Measurements from ENCODE around the gene CDC37L1.
A peak's percentile ranks its signal among the peaks of the same experiment; 100 is the strongest.

CDC37L1 gene

DNA sequence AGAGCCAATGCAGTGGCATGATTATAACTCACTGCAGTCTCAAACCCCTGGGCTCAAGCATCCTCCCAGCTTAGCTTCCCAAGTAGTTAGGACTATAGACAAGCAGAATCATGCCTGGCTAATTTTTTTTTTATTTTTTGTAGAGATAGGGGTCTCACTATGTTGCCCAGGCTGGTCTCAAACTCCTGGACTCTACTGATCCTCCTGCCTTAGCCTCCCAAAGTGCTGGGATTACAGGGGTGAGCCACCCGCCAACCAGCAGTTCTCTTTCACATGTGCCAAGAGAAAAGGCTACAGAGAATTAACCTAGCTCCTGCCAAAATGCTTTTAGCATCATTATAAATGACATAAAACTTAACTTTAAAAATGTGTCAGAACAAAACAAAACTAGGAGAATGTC lies 53.5 kb downstream of the CDC37L1 start:
- no peaks in the 10 kb centered on the region for H3K27me3 ChIP-seq (ENCODE audit: control insufficient read depth, insufficient read depth, low read length, poor library complexity, severe bottlenecking)
- H3K4me3 ChIP-seq (ENCODE audit: insufficient read depth, low read depth, low read length): no peak overlapping the region
- no peaks in the 10 kb centered on the region for H3K36me3 ChIP-seq (ENCODE audit: control insufficient read depth, insufficient read depth, low read length)
- H3K9me3 ChIP-seq (ENCODE audit: control insufficient read depth, low read length): no peaks in the 10 kb centered on the region
- 86 to 94% methylated on average over 1 of the region's 1 CpG for WGBS, 2 experiments
- no peak overlapping the region for H3K27ac ChIP-seq (ENCODE audit: insufficient read depth, low read depth, low read length, poor library complexity, severe bottlenecking)
- no peaks in the 10 kb centered on the region for H3K4me1 ChIP-seq (ENCODE audit: control insufficient read depth, insufficient read depth, low read length)

DNA sequence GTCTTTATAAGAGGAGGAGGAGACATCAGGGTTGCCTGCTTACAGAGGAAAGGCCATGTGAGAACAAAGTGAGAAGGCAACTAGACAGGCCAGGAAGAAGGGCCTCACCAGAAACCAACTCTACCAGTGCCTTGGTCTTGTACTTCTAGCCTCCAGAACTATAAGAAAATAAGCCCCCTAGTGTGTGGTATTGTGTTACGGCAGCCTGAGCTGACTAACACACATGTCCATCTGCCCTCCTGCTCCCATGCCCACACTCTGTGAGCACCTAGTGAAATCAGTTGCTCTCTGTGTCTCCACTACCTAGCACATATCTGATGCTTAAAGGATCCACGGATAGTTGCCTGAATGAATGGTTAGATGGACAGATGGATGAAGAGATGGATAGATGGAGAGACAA lies 54.8 kb downstream of the CDC37L1 start:
- no peak overlapping the region for H3K27ac ChIP-seq (ENCODE audit: insufficient read depth, low read depth, low read length, poor library complexity, severe bottlenecking)
- no peaks in the 10 kb centered on the region for H3K9me3 ChIP-seq (ENCODE audit: control insufficient read depth, low read length)
- WGBS, 2 experiments: 100% methylated on average over 2 of the region's 2 CpGs
- H3K4me1 ChIP-seq (ENCODE audit: control insufficient read depth, insufficient read depth, low read length): no peaks in the 10 kb centered on the region
- no peaks in the 10 kb centered on the region for H3K27me3 ChIP-seq (ENCODE audit: control insufficient read depth, insufficient read depth, low read length, poor library complexity, severe bottlenecking)
- no peak overlapping the region for H3K4me3 ChIP-seq (ENCODE audit: insufficient read depth, low read depth, low read length)
- H3K36me3 ChIP-seq (ENCODE audit: control insufficient read depth, insufficient read depth, low read length): no peaks in the 10 kb centered on the region

DNA sequence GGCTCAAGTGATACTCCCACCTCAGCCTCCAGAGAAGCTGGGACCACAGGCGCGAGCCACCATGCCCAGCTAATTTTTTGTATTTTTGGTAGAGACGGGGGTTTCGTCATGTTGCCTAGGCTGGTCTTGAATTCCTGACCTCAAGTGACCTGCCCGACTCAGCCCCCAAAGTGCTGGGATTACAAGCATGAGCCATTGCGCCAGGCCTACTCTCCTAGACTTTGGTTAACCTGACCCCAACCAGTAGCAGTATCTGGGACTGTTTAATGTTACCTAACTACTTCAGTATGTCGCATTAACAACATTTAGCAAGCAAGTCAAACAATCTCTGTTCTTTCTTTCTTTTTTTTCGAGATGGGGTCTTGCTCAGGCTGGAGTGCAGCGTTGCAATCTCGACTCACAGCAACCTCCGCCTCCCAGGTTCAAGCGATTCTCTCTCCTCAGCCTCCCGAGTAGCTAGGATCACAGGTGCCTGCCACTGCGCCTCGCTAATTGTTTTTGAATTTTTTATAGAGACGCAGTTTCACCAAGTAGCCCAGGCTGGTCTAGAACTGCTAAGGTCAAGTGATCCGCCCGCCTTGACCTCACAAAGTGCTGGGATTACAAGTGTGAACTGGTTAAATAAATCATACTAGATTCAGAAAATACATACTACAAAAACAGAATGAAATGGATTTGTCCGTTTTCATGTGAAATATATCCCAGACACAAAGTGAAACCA lies 59.7 kb downstream of the CDC37L1 start:
- no peak overlapping the region for H3K27ac ChIP-seq (ENCODE audit: insufficient read depth, low read depth, low read length, poor library complexity, severe bottlenecking)

DNA sequence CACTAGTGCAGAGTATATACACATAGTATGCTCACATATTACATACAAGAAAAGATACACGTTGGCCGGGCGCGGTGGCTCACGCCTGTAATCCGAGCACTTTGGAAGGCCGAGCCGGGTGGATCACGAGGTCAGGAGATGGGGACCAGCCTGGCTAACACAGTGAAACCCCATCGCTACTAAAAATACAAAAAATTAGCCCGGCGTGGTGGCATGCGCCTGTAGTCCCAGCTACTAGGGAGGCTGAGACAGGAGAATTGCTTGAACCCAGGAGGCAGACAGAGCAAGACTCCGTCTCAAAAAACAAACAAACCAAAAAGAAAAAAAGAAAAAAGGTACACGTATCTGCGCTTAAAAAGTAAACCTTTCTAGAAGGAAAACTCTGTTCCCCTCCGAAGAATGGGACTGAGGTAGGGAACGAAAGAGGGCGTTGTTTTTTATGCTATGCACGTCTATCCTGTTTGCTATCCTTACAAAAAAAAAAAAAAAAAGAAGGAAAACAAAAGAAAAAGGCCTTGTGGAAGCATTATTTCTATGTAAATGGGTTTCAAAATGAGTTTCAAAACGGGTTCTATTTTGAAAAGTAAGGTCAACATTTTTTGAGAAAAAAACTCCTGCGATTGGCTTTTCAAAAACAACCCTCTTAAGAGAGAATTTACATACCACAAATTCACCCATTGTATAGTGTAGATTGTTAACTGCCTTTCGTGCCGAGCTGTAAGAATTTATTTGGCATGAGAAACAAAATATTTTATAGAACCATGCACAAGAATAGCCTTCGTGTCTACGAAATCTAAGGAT lies 60.4 kb downstream of the CDC37L1 start:
- peaks cover 7% of the 10 kb centered on the region for H3K27me3 ChIP-seq (ENCODE audit: control insufficient read depth, insufficient read depth, low read length, poor library complexity, severe bottlenecking)
- H3K36me3 ChIP-seq (ENCODE audit: control insufficient read depth, insufficient read depth, low read length): no peaks in the 10 kb centered on the region
- 46 to 51% methylated on average over 18 to 23 of the region's 26 CpGs for WGBS, 2 experiments
- H3K9me3 ChIP-seq (ENCODE audit: control insufficient read depth, low read length): no peaks in the 10 kb centered on the region
- peak overlapping the region; percentile 62 for H3K4me3 ChIP-seq (ENCODE audit: insufficient read depth, low read depth, low read length)
- H3K27ac ChIP-seq (ENCODE audit: insufficient read depth, low read depth, low read length, poor library complexity, severe bottlenecking): no peak overlapping the region
- H3K4me1 ChIP-seq (ENCODE audit: control insufficient read depth, insufficient read depth, low read length): no peaks in the 10 kb centered on the region

More for the DNA sequence above, 59.7 kb downstream of the CDC37L1 start:
- H3K4me3 ChIP-seq (ENCODE audit: insufficient read depth, low read depth, low read length): no peak overlapping the region
- 90% methylated on average over 19 of the region's 19 CpGs for WGBS, 2 experiments
- H3K36me3 ChIP-seq (ENCODE audit: control insufficient read depth, insufficient read depth, low read length): no peaks in the 10 kb centered on the region
- H3K27me3 ChIP-seq (ENCODE audit: control insufficient read depth, insufficient read depth, low read length, poor library complexity, severe bottlenecking): peaks cover 7% of the 10 kb centered on the region
- H3K9me3 ChIP-seq (ENCODE audit: control insufficient read depth, low read length): no peaks in the 10 kb centered on the region
- H3K4me1 ChIP-seq (ENCODE audit: control insufficient read depth, insufficient read depth, low read length): no peaks in the 10 kb centered on the region

DNA sequence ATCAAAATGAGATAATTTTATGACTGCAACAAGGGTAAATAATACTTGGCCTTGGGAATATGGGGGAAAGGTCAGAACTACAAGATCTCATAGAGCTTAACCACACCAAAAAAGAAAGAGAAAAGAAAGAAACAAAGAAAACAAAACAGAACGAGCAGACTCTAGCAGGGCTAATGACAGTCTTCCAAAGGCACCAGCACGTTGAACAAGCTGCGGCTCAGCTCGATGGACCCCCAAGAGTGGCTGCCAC lies 60.9 kb downstream of the CDC37L1 start:
- Histone ChIP-seq H3K9me3 (ENCODE audit: control insufficient read depth, low read length) (no peaks in the 10 kb centered on the region), H3K27me3 (ENCODE audit: control insufficient read depth, insufficient read depth, low read length, poor library complexity, severe bottlenecking) (peaks cover 7% of the 10 kb centered on the region), H3K27ac (ENCODE audit: insufficient read depth, low read depth, low read length, poor library complexity, severe bottlenecking) (no peak overlapping the region), H3K4me3 (ENCODE audit: insufficient read depth, low read depth, low read length) (peak overlapping the region; percentile 62), H3K4me1 (ENCODE audit: control insufficient read depth, insufficient read depth, low read length) (no peaks in the 10 kb centered on the region), H3K36me3 (ENCODE audit: control insufficient read depth, insufficient read depth, low read length) (no peaks in the 10 kb centered on the region)
- 0 to 1% methylated on average over 4 of the region's 4 CpGs for WGBS, 2 experiments

DNA sequence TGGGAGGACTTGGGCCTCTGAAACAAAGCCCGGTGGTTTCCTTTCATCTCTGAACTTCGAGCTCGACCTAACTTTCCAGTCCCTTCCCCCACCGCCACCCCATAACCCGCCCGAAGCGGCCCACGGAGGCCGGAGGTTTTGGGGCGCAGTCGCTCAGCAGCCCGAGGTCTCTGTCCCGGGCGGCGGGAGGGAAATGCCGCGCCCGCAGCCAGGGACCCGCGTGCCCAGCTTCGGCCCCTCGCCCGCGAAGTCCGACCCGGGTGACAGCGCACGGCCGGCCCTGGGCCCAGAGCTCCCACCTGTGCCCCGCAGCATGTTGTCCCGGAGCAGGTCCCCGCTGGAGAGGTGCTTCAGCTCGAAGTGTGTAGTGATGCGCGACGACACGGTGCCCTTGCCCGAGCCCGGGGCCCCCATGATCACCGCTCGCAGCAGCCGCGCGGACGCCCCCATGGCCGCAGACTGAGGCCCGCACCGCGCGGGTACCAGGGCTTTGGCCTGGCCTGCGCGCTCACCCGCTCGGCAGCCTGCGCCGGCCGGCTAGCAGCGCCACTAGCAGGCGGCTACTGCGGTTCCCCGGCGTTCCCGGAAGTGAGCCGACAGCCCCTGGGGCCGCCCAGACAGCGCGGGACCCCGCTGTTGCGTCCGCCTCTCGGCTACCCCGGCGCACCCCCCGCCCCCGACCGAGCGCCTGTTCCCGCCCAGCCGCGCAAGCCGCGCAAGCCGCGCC lies 61.4 kb downstream of the CDC37L1 start, which contains the start of gene AK3:
AK3 (minus strand) TSS at position 565 of the 727 bp plus-strand sequence; CDS start at position 450, 115 bp downstream.
- Histone ChIP-seq H3K36me3 (ENCODE audit: control insufficient read depth, insufficient read depth, low read length) (no peaks in the 10 kb centered on the region), H3K9me3 (ENCODE audit: control insufficient read depth, low read length) (no peaks in the 10 kb centered on the region), H3K4me3 (ENCODE audit: insufficient read depth, low read depth, low read length) (peak within 1 kb of the TSS; percentile 62), H3K27ac (ENCODE audit: insufficient read depth, low read depth, low read length, poor library complexity, severe bottlenecking) (peak within 1 kb of the TSS; percentile 36), H3K4me1 (ENCODE audit: control insufficient read depth, insufficient read depth, low read length) (no peaks in the 10 kb centered on the region), H3K27me3 (ENCODE audit: control insufficient read depth, insufficient read depth, low read length, poor library complexity, severe bottlenecking) (peaks cover 7% of the 10 kb centered on the region)
- WGBS, 2 experiments: 0% methylated on average over 84 of the region's 84 CpGs

DNA sequence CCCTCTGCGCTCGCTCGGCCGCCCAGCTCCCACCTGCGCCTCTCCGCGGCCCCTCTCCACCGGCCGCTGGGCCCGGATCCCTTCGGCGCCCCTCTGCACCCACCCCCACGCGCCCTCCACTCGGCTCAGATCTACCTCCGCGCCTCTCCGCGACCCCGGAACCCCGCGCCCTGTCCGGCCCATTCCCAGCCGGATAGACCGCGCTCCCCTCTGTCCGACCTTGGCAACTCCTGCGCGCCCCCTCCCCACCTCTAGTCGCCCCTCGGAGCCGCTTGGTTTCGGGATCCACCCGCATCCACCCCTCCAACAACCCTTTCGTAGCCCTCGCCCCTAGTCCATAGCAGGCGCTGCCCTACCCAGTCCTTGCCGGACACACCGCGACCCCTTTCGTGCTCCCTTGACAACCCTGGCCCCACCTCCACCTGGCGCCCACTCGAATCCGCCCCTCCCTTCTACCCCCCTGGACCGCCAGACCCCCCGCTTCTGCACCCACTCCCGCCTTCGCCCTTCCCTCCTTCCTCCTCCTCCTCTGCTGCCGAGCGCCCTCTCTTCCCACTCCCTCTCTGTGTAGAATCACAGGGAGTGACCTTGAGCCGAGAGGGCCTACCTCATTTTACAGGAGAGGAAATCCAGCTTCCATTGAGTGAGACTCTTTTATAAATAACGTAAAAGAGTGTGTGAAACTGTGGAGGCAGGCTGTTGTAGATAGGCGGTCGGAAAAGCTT lies 62.2 kb downstream of the CDC37L1 start:
- WGBS, 2 experiments: 2% methylated on average over 54 of the region's 54 CpGs
- peak overlapping the region; percentile 36 for H3K27ac ChIP-seq (ENCODE audit: insufficient read depth, low read depth, low read length, poor library complexity, severe bottlenecking)
- H3K36me3 ChIP-seq (ENCODE audit: control insufficient read depth, insufficient read depth, low read length): no peaks in the 10 kb centered on the region
- H3K9me3 ChIP-seq (ENCODE audit: control insufficient read depth, low read length): no peaks in the 10 kb centered on the region
- peaks cover 7% of the 10 kb centered on the region for H3K27me3 ChIP-seq (ENCODE audit: control insufficient read depth, insufficient read depth, low read length, poor library complexity, severe bottlenecking)
- H3K4me1 ChIP-seq (ENCODE audit: control insufficient read depth, insufficient read depth, low read length): no peaks in the 10 kb centered on the region
- H3K4me3 ChIP-seq (ENCODE audit: insufficient read depth, low read depth, low read length): peak overlapping the region; percentile 62

DNA sequence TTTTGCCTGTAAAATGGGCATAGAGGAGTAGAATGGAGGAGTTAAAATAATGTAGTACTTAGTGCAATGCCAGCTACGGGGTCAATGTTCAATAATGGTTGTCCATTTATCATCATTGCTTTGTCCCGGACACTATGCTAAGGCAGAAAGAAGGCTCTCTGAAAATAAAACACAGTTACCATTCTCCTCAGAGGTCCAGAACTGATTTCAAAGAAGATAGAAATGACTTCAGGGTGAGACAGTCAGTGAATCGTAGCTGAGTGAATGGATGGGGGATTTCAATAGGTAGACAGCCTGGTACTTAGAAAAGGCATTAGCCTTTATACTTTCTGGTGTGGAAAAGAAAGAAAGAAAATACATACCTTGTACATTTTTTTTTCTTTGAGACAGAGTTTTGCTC lies 62.9 kb downstream of the CDC37L1 start:
- Histone ChIP-seq H3K4me1 (ENCODE audit: control insufficient read depth, insufficient read depth, low read length) (no peaks in the 10 kb centered on the region), H3K27ac (ENCODE audit: insufficient read depth, low read depth, low read length, poor library complexity, severe bottlenecking) (no peak overlapping the region), H3K9me3 (ENCODE audit: control insufficient read depth, low read length) (no peaks in the 10 kb centered on the region), H3K36me3 (ENCODE audit: control insufficient read depth, insufficient read depth, low read length) (no peaks in the 10 kb centered on the region), H3K27me3 (ENCODE audit: control insufficient read depth, insufficient read depth, low read length, poor library complexity, severe bottlenecking) (peaks cover 7% of the 10 kb centered on the region), H3K4me3 (ENCODE audit: insufficient read depth, low read depth, low read length) (no peak overlapping the region)
- 61% methylated on average over 3 of the region's 3 CpGs for WGBS, 2 experiments

DNA sequence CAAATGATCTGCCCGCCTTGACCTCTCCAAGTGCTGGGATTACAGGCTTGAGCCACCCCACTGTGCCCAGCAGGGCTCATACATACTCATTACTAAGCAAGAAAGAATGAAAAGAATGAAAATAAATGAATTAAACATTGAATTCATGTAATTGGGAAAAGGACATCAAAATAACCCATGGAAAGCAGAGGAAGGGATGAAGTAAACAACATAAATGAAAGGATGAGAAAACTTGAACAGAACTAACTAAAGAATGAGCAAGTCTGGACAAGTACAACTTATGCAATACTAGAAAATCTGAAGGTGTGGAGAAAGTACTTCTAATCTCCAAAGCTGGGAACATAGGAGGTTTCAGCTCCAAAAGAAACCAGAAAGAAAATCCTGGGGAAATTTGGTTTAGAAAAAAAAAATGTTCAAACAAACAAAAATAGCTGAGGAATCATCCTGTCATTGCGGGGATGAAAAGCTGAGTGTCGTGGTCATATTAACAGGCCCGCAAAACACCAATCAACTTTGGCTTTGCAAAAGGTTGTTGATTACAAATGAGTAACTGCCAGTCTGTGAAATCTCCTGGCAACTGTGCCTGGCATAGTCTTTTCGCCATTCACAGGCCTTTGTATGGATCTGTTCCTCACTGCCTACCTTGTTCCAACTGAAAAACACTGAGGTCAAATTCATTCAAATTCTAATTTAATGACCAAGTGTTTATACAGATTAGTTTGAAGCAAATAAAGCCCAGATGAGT lies 63.9 kb downstream of the CDC37L1 start:
- Histone ChIP-seq H3K4me1 (ENCODE audit: control insufficient read depth, insufficient read depth, low read length) (no peaks in the 10 kb centered on the region), H3K9me3 (ENCODE audit: control insufficient read depth, low read length) (no peaks in the 10 kb centered on the region), H3K27ac (ENCODE audit: insufficient read depth, low read depth, low read length, poor library complexity, severe bottlenecking) (no peak overlapping the region), H3K36me3 (ENCODE audit: control insufficient read depth, insufficient read depth, low read length) (no peaks in the 10 kb centered on the region), H3K27me3 (ENCODE audit: control insufficient read depth, insufficient read depth, low read length, poor library complexity, severe bottlenecking) (peaks cover 7% of the 10 kb centered on the region), H3K4me3 (ENCODE audit: insufficient read depth, low read depth, low read length) (no peak overlapping the region)
- 65% methylated on average over 5 of the region's 5 CpGs for WGBS, 2 experiments
